ENCODE measurements around the gene OR8A1. TPM values are rescaled to one million over a fixed set of nuclear protein-coding genes. Genes with fewer than 3 reads are reported as not detected.

OR8A1 gene
- total RNA-seq, 2 donors from 2014 or later = not detected

DNA sequence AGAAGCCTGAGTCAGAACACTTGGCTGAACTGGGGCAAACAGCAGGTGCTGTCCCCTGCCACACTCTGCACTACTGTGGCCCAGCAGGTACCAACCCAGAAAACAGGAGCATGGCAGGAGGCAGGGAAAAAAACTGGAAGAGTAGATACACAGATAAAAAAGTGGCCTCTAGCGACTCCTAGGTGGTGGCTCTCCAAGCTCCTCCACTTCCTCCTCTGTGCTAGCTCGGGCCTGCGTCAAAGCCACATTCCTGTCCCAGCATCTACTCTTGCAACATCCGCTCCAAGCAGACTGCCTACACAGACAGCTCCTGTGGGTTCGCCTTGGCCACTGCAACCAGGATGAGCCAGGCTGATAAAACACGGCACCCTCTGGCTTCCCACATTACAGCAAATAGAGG lies 33.3 kb upstream of the OR8A1 start:
- no peaks in the 10 kb centered on the region for H3K9me3 ChIP-seq
- peak; percentile 30 for ATAC-seq
- TF ChIP-seq, protein P1, sequence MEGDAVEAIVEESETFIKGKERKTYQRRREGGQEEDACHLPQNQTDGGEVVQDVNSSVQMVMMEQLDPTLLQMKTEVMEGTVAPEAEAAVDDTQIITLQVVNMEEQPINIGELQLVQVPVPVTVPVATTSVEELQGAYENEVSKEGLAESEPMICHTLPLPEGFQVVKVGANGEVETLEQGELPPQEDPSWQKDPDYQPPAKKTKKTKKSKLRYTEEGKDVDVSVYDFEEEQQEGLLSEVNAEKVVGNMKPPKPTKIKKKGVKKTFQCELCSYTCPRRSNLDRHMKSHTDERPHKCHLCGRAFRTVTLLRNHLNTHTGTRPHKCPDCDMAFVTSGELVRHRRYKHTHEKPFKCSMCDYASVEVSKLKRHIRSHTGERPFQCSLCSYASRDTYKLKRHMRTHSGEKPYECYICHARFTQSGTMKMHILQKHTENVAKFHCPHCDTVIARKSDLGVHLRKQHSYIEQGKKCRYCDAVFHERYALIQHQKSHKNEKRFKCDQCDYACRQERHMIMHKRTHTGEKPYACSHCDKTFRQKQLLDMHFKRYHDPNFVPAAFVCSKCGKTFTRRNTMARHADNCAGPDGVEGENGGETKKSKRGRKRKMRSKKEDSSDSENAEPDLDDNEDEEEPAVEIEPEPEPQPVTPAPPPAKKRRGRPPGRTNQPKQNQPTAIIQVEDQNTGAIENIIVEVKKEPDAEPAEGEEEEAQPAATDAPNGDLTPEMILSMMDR (IDR thresholded peaks at IDR 0.05) = no peak
- TF ChIP-seq POLR2A (IDR thresholded peaks at IDR 0.05) = no peak
- intact Hi-C loops (cut with DNase I) = no loop called here
- WGBS, 2 donors = 38 to 43% methylated on average over 6 of the region's 6 CpGs
- no peaks in the 10 kb centered on the region for H3K27me3 ChIP-seq
- no peak overlapping the region for H3K27ac ChIP-seq
- H3K4me1 ChIP-seq = no peaks in the 10 kb centered on the region
- peak in 3 of 4 donors; percentile 14 to 65 (median 22) for DNase-seq
- H3K4me3 ChIP-seq = no peak overlapping the region
- H3K36me3 ChIP-seq (replicated peaks in 1 of 2; ENCODE audit: insufficient read depth in 1 of 2, low read depth in 2 of 2) = no peaks in the 10 kb centered on the region

- TF ChIP-seq, protein P1 (IDR thresholded peaks at IDR 0.05) = no peak
- no peak for TF ChIP-seq POLR2A (IDR thresholded peaks at IDR 0.05)
- no peak overlapping the region for H3K4me3 ChIP-seq
- no peaks in the 10 kb centered on the region for H3K4me1 ChIP-seq
- no peaks in the 10 kb centered on the region for H3K36me3 ChIP-seq (replicated peaks in 1 of 2; ENCODE audit: insufficient read depth in 1 of 2, low read depth in 2 of 2)
- H3K27ac ChIP-seq = no peak overlapping the region
- ATAC-seq (peak; percentile 27), DNase-seq (peak in 2 of 4 donors; percentile 7 to 41)
- H3K9me3 ChIP-seq = no peaks in the 10 kb centered on the region
- no peaks in the 10 kb centered on the region for H3K27me3 ChIP-seq
- 56 to 67% methylated on average over 1 of the region's 1 CpG for WGBS, 2 donors
- intact Hi-C loops (cut with DNase I) = no loop called here
Observed at GRCh38 chr11:124538019-124538418, 31.8 kb upstream of the OR8A1 start.

DNA sequence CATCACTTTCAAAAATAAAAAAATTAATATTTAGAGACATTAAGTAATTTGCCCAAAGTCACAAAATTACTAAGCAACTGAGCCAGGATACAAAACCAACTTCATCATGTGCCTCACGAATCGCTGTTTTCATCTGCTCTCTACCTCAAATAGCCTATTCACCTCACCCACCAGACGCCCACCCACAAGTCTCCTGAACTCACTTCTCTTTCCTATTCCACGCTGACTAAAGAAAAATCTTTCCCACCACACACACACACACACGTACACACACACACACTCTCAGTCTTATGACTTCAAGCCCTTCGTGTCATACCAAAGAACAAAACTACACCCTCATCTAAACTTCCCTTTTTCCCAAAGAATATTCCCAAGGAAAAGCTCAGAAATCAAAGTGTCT lies 28.6 kb upstream of the OR8A1 start:
- H3K4me1 ChIP-seq = no peaks in the 10 kb centered on the region
- ATAC-seq = no peak
- H3K27me3 ChIP-seq = no peaks in the 10 kb centered on the region
- intact Hi-C loops (cut with DNase I) = no loop called here
- H3K36me3 ChIP-seq (replicated peaks in 1 of 2; ENCODE audit: insufficient read depth in 1 of 2, low read depth in 2 of 2) = no peaks in the 10 kb centered on the region
- H3K9me3 ChIP-seq = no peaks in the 10 kb centered on the region
- no peak overlapping the region for H3K27ac ChIP-seq
- TF ChIP-seq, protein P1 (IDR thresholded peaks at IDR 0.05) = no peak
- no peak for TF ChIP-seq POLR2A (IDR thresholded peaks at IDR 0.05)
- no peak overlapping the region for H3K4me3 ChIP-seq
- DNase-seq = no peak
- WGBS, 2 donors = 55 to 63% methylated on average over 6 of the region's 6 CpGs

DNA sequence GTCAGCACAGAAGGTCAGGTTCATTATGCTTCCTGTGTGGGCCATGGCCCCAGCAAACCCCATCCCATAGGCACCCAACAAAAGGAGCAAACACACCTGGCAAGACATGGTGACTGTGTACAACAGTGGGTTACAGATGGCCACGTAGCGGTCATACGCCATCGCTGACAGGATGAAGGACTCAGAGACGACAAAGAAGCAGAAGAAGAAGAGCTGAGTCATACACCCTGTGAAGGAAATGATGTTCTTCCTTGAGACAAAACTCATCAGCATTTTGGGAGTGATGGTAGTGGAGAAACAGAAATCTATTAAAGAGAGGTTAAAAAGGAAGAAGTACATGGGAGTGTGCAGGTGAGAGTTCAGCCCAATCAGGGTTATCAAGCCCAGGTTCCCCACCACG lies 26.7 kb upstream of the OR8A1 start:
- H3K27ac ChIP-seq = no peak overlapping the region
- no peaks in the 10 kb centered on the region for H3K27me3 ChIP-seq
- intact Hi-C loops (cut with DNase I) = no loop called here
- no peak for TF ChIP-seq POLR2A (IDR thresholded peaks at IDR 0.05)
- TF ChIP-seq, protein P1 (IDR thresholded peaks at IDR 0.05) = no peak
- ATAC-seq (no peak), DNase-seq (no peak)
- WGBS, 2 donors = 65 to 88% methylated on average over 6 of the region's 6 CpGs
- no peaks in the 10 kb centered on the region for H3K36me3 ChIP-seq (replicated peaks in 1 of 2; ENCODE audit: insufficient read depth in 1 of 2, low read depth in 2 of 2)
- no peak overlapping the region for H3K4me3 ChIP-seq
- no peaks in the 10 kb centered on the region for H3K4me1 ChIP-seq
- H3K9me3 ChIP-seq = no peaks in the 10 kb centered on the region

- no peak within 1 kb of the TSS for H3K4me3 ChIP-seq
- 60 to 69% methylated on average over 5 of the region's 5 CpGs for WGBS, 2 donors
- H3K36me3 ChIP-seq (replicated peaks in 1 of 2; ENCODE audit: insufficient read depth in 1 of 2, low read depth in 2 of 2) = no peaks in the 10 kb centered on the region
- TF ChIP-seq, protein P1 (IDR thresholded peaks at IDR 0.05) = no peak
- no peak for TF ChIP-seq POLR2A (IDR thresholded peaks at IDR 0.05)
- H3K9me3 ChIP-seq = no peaks in the 10 kb centered on the region
- no peak for ATAC-seq
- H3K27me3 ChIP-seq = no peaks in the 10 kb centered on the region
- intact Hi-C loops (cut with DNase I) = no loop called here
- no peaks in the 10 kb centered on the region for H3K4me1 ChIP-seq
- H3K27ac ChIP-seq = no peak within 1 kb of the TSS
- no peak for DNase-seq
Observed at GRCh38 chr11:124543554-124543953, 26.2 kb upstream of the OR8A1 start, which contains the start of gene OR8B12. Gene OR8B12, minus strand, starts transcription at chr11:124543654. Its CDS starts 0 bp downstream, at chr11:124543654.

All from body of pancreas (tissue), 4 donors.